Measurements from ENCODE around the gene GPC4. TPM values are rescaled to one million over a fixed set of nuclear protein-coding genes. Genes with fewer than 3 reads are reported as not detected.
A peak's percentile ranks its signal among the peaks of the same experiment; 100 is the strongest.

GPC4 gene
- total RNA-seq, 1 donor from 2014 or later = 64.6 TPM

- Mint-ChIP-seq H3K36me3 (ENCODE audit: low read depth) (peaks cover 3% of the 10 kb centered on the region), H3K4me1 (ENCODE audit: low read depth) (peaks cover 58% of the 10 kb centered on the region), H3K4me3 (ENCODE audit: unreplicated experiment) (no peak overlapping the region)
Observed at GRCh38 chrX:133410550-133410949, 4.7 kb downstream of the GPC4 start.

DNA sequence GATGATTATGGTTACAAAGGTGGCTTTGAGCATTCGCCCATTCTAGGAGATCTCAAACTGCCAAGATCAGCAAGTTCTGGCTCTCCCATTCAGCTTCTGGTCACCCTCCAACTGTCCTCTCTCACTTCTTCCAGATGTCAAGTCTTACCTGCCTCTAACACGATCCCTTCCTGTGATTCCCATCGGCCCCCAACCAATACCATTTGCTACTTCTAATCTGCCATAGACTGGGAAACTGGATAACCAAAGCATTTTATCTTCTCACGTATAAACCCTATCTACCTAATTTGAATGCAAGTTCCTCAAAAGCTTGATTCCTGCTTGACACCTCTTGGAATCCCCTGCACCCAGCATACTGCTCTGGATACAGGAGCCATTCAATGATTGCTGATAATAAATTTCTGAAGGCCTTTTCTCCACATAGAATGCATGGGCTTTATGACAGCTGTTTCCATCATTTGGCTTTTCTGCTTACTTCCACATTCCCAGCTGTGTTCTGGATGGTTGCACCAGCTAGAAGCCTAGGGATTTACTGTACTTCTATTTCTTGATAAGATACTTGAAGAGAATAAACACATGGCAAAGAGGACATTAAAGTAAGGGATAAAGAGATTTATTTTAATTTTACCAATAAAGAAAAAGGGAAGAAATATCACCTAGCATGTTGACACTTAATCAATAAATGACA, 9.6 kb downstream of the GPC4 start:
- no peaks in the 10 kb centered on the region for H3K27me3 Mint-ChIP-seq (ENCODE audit: low read depth)
- no peak overlapping the region for H3K4me3 Mint-ChIP-seq (ENCODE audit: unreplicated experiment)

More at GRCh38 chrX:133410550-133410949, 4.7 kb downstream of the GPC4 start:
- DNase-seq (ENCODE audit: low spot score) = no peak
- Mint-ChIP-seq H3K27me3 (ENCODE audit: low read depth) (no peaks in the 10 kb centered on the region), H3K9me3 (ENCODE audit: low read depth) (no peaks in the 10 kb centered on the region), H3K27ac (ENCODE audit: unreplicated experiment) (peak overlapping the region; percentile 42)
- TF ChIP-seq, protein P1, sequence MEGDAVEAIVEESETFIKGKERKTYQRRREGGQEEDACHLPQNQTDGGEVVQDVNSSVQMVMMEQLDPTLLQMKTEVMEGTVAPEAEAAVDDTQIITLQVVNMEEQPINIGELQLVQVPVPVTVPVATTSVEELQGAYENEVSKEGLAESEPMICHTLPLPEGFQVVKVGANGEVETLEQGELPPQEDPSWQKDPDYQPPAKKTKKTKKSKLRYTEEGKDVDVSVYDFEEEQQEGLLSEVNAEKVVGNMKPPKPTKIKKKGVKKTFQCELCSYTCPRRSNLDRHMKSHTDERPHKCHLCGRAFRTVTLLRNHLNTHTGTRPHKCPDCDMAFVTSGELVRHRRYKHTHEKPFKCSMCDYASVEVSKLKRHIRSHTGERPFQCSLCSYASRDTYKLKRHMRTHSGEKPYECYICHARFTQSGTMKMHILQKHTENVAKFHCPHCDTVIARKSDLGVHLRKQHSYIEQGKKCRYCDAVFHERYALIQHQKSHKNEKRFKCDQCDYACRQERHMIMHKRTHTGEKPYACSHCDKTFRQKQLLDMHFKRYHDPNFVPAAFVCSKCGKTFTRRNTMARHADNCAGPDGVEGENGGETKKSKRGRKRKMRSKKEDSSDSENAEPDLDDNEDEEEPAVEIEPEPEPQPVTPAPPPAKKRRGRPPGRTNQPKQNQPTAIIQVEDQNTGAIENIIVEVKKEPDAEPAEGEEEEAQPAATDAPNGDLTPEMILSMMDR (IDR thresholded peaks at IDR 0.05) = no peak

GRCh38 chrX:133403984-133404383, 11.3 kb downstream of the GPC4 start:
- no peak for DNase-seq (ENCODE audit: low spot score)
- Mint-ChIP-seq H3K27ac (ENCODE audit: unreplicated experiment) (no peak overlapping the region), H3K9me3 (ENCODE audit: low read depth) (no peaks in the 10 kb centered on the region), H3K27me3 (ENCODE audit: low read depth) (no peaks in the 10 kb centered on the region), H3K4me1 (ENCODE audit: low read depth) (peaks cover 36% of the 10 kb centered on the region), H3K36me3 (ENCODE audit: low read depth) (peaks cover 5% of the 10 kb centered on the region), H3K4me3 (ENCODE audit: unreplicated experiment) (no peak overlapping the region)
- TF ChIP-seq, protein P1 (IDR thresholded peaks at IDR 0.05) = no peak

More for the DNA sequence above, 9.6 kb downstream of the GPC4 start:
- DNase-seq (ENCODE audit: low spot score) = no peak
- H3K4me1 Mint-ChIP-seq (ENCODE audit: low read depth) = peaks cover 48% of the 10 kb centered on the region
- TF ChIP-seq, protein P1 (IDR thresholded peaks at IDR 0.05) = no peak
- peaks cover 5% of the 10 kb centered on the region for H3K36me3 Mint-ChIP-seq (ENCODE audit: low read depth)
- no peaks in the 10 kb centered on the region for H3K9me3 Mint-ChIP-seq (ENCODE audit: low read depth)
- no peak overlapping the region for H3K27ac Mint-ChIP-seq (ENCODE audit: unreplicated experiment)

DNA sequence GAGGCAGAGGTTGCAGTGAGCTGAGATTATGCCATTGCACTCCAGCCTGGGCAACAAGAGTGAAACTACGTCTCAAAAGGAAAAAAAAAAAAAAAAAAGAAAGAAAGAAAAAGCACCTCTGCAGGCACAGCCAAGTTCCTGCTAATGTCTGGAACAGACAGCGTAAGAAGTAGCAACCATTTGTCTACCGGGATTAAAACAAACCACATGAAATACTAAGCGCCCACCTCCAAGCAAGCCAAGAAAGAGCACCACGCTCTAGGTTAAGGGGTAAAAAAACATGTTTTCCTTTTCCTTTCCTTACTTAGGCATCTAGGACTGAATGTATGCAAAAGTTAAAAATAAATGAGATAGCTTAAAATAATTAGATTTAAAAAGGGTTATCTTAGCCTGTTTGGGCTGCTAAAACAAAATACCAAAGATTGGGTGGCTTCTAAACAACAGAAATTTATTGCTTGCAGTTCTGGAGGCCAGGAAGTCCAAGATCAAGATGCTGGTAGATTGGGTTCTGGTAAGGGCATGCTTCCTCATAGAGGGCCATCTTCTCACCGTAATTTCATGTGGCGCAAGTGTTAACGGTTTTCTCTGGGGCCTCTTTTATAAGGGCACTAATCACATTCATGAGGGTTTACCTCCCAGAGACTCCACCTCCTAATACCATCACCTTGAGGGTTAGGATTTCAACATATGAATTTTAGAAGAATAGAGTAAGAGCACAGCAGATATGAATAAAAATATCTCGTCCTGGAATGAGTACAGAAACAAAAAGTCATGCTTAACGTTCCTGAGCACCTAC, 12.3 kb downstream of the GPC4 start:
- Mint-ChIP-seq H3K4me3 (ENCODE audit: unreplicated experiment) (no peak overlapping the region), H3K27ac (ENCODE audit: unreplicated experiment) (no peak overlapping the region), H3K4me1 (ENCODE audit: low read depth) (peaks cover 33% of the 10 kb centered on the region), H3K36me3 (ENCODE audit: low read depth) (peaks cover 5% of the 10 kb centered on the region), H3K27me3 (ENCODE audit: low read depth) (no peaks in the 10 kb centered on the region), H3K9me3 (ENCODE audit: low read depth) (no peaks in the 10 kb centered on the region)
- DNase-seq (ENCODE audit: low spot score) = no peak
- TF ChIP-seq, protein P1 (IDR thresholded peaks at IDR 0.05) = no peak

DNA sequence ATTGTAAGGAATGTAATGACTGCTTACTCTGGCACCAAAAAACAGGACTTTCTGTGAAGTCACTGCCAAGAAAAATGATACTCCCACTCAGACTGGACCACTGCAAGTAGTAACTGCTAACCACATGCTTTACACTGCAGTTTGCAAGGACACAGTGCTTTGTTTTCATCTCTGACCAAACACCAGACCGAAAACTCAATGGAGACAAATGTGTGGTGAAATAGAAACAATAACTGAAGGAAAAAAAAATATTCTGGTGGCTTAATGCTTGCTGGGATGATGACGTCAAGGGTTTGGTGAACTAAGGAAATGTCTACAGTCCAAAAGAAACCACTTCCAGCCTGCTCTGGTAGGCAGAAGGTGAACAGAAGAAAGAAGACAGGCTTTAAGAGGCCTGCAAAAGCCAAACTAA, 13.2 kb downstream of the GPC4 start:
- DNase-seq (ENCODE audit: low spot score) = no peak
- TF ChIP-seq, protein P1 (IDR thresholded peaks at IDR 0.05) = no peak
- Mint-ChIP-seq H3K9me3 (ENCODE audit: low read depth) (no peaks in the 10 kb centered on the region), H3K36me3 (ENCODE audit: low read depth) (peaks cover 5% of the 10 kb centered on the region), H3K27ac (ENCODE audit: unreplicated experiment) (peak overlapping the region; percentile 50), H3K4me3 (ENCODE audit: unreplicated experiment) (no peak overlapping the region), H3K27me3 (ENCODE audit: low read depth) (no peaks in the 10 kb centered on the region), H3K4me1 (ENCODE audit: low read depth) (peaks cover 23% of the 10 kb centered on the region)

All from chondrocyte (in vitro differentiated cells).